ENCODE results near the gene ASH1L. TPM values are rescaled to one million over a fixed set of nuclear protein-coding genes. Genes with fewer than 3 reads are reported as not detected.
"Not testable (repeated sequence)": the region's sequence is repeated elsewhere in the genome, so short reads cannot be mapped to it uniquely, and the experiment has no call there.

The ASH1L gene
- total RNA-seq, 1 donor from 2014 or later = 51.5 TPM

- Mint-ChIP-seq H3K9me3 (ENCODE audit: unreplicated experiment) (no peaks in the 10 kb centered on the region), H3K36me3 (ENCODE audit: unreplicated experiment) (no peaks in the 10 kb centered on the region), H3K4me1 (ENCODE audit: unreplicated experiment) (peaks cover 17% of the 10 kb centered on the region), H3K4me3 (ENCODE audit: unreplicated experiment) (no peak overlapping the region), H3K27ac (ENCODE audit: unreplicated experiment) (no peak overlapping the region), H3K27me3 (ENCODE audit: unreplicated experiment) (no peaks in the 10 kb centered on the region)
- TF ChIP-seq CTCF (IDR thresholded peaks at IDR 0.05) = no peak
- DNase-seq (ENCODE audit: extremely low spot score, unreplicated experiment) = no peak
These were observed 53.5 kb downstream of the ASH1L start for GRCh38 chr1:155509064-155509463.

- H3K4me1 Mint-ChIP-seq (ENCODE audit: unreplicated experiment) = peaks cover 13% of the 10 kb centered on the region
- H3K36me3 Mint-ChIP-seq (ENCODE audit: unreplicated experiment) = no peaks in the 10 kb centered on the region
- no peak for TF ChIP-seq CTCF (IDR thresholded peaks at IDR 0.05)
- H3K27me3 Mint-ChIP-seq (ENCODE audit: unreplicated experiment) = no peaks in the 10 kb centered on the region
- no peak overlapping the region for H3K4me3 Mint-ChIP-seq (ENCODE audit: unreplicated experiment)
- no peak for DNase-seq (ENCODE audit: extremely low spot score, unreplicated experiment)
- no peaks in the 10 kb centered on the region for H3K9me3 Mint-ChIP-seq (ENCODE audit: unreplicated experiment)
- H3K27ac Mint-ChIP-seq (ENCODE audit: unreplicated experiment) = peak overlapping the region; percentile 32
These were observed 54.7 kb downstream of the ASH1L start for GRCh38 chr1:155507945-155508344.

- not testable (repeated sequence) for H3K27ac Mint-ChIP-seq (ENCODE audit: unreplicated experiment); H3K4me3 Mint-ChIP-seq (ENCODE audit: unreplicated experiment); H3K27me3 Mint-ChIP-seq (ENCODE audit: unreplicated experiment); H3K4me1 Mint-ChIP-seq (ENCODE audit: unreplicated experiment); H3K36me3 Mint-ChIP-seq (ENCODE audit: unreplicated experiment); DNase-seq (ENCODE audit: extremely low spot score, unreplicated experiment); H3K9me3 Mint-ChIP-seq (ENCODE audit: unreplicated experiment)
These were observed 56.6 kb downstream of the ASH1L start for GRCh38 chr1:155505963-155506362.

GRCh38 chr1:155504207-155504606, 58.4 kb downstream of the ASH1L start:
- H3K27ac Mint-ChIP-seq (ENCODE audit: unreplicated experiment) = no peak overlapping the region
- TF ChIP-seq CTCF (IDR thresholded peaks at IDR 0.05) = peak; percentile 51
- H3K36me3 Mint-ChIP-seq (ENCODE audit: unreplicated experiment) = no peaks in the 10 kb centered on the region
- H3K4me3 Mint-ChIP-seq (ENCODE audit: unreplicated experiment) = no peak overlapping the region
- H3K27me3 Mint-ChIP-seq (ENCODE audit: unreplicated experiment) = no peaks in the 10 kb centered on the region
- H3K4me1 Mint-ChIP-seq (ENCODE audit: unreplicated experiment) = peaks cover 23% of the 10 kb centered on the region
- no peaks in the 10 kb centered on the region for H3K9me3 Mint-ChIP-seq (ENCODE audit: unreplicated experiment)
- no peak for DNase-seq (ENCODE audit: extremely low spot score, unreplicated experiment)

- Mint-ChIP-seq H3K27ac (ENCODE audit: unreplicated experiment) (peak overlapping the region; percentile 51), H3K9me3 (ENCODE audit: unreplicated experiment) (no peaks in the 10 kb centered on the region), H3K36me3 (ENCODE audit: unreplicated experiment) (peaks cover 4% of the 10 kb centered on the region), H3K4me1 (ENCODE audit: unreplicated experiment) (peaks cover 14% of the 10 kb centered on the region), H3K27me3 (ENCODE audit: unreplicated experiment) (no peaks in the 10 kb centered on the region), H3K4me3 (ENCODE audit: unreplicated experiment) (no peak overlapping the region)
- DNase-seq (ENCODE audit: extremely low spot score, unreplicated experiment) = no peak
- no peak for TF ChIP-seq CTCF (IDR thresholded peaks at IDR 0.05)
These were observed 62.5 kb downstream of the ASH1L start for GRCh38 chr1:155499953-155500639.

All from osteocyte (in vitro differentiated cells).